Measurements from ENCODE around the gene TPT1.

TPT1 gene

GRCh38 chr13:45370922-45371406, 30.0 kb upstream of the TPT1 start:
- H3K4me3 ChIP-seq (ENCODE audit: low read length, poor library complexity, severe bottlenecking), result no peak overlapping the region
- H3K4me2 ChIP-seq (ENCODE audit: low read depth, low read length, poor library complexity, severe bottlenecking), result no peak overlapping the region

GRCh38 chr13:45369116-45369515, 28.1 kb upstream of the TPT1 start:
- TF ChIP-seq CTCF (conservative IDR thresholded peaks at IDR 0.05; ENCODE audit: low read length), result no peak
- no peak for TF ChIP-seq EZH2phosphoT487 (IDR thresholded peaks at IDR 0.05; ENCODE audit: borderline replicate concordance)
- Histone ChIP-seq H3K9me2 (replicated peaks; ENCODE audit: low read depth, low read length) (no peaks in the 10 kb centered on the region), H3K27me3 (ENCODE audit: insufficient read depth, low read length, poor library complexity, severe bottlenecking) (no peaks in the 10 kb centered on the region), H2AFZ (ENCODE audit: low read length) (no peak overlapping the region), H4K20me1 (ENCODE audit: insufficient read depth, low read length, poor library complexity, severe bottlenecking) (no peaks in the 10 kb centered on the region), H3F3A (ENCODE audit: low read depth) (no peaks in the 10 kb centered on the region), H3K4me2 (ENCODE audit: low read depth, low read length, poor library complexity, severe bottlenecking) (no peak overlapping the region), H3K9ac (ENCODE audit: low read depth, low read length, poor library complexity, severe bottlenecking) (no peak overlapping the region), H3K79me2 (ENCODE audit: insufficient read depth, low read length) (no peaks in the 10 kb centered on the region), H3K36me3 (ENCODE audit: insufficient read depth, low read length) (no peaks in the 10 kb centered on the region), H3K4me1 (ENCODE audit: insufficient read depth, low read length, poor library complexity, severe bottlenecking) (peaks cover 3% of the 10 kb centered on the region), H3K4me3 (ENCODE audit: low read length, poor library complexity, severe bottlenecking) (no peak overlapping the region), H3K9me3 (ENCODE audit: insufficient read depth, low read depth, low read length) (no peaks in the 10 kb centered on the region)

More at GRCh38 chr13:45370922-45371406, 30.0 kb upstream of the TPT1 start:
- Histone ChIP-seq H2AFZ (ENCODE audit: low read length) (no peak overlapping the region), H4K20me1 (ENCODE audit: insufficient read depth, low read length, poor library complexity, severe bottlenecking) (no peaks in the 10 kb centered on the region), H3F3A (ENCODE audit: low read depth) (no peaks in the 10 kb centered on the region), H3K79me2 (ENCODE audit: insufficient read depth, low read length) (no peaks in the 10 kb centered on the region), H3K9me2 (replicated peaks; ENCODE audit: low read depth, low read length) (no peaks in the 10 kb centered on the region), H3K9ac (ENCODE audit: low read depth, low read length, poor library complexity, severe bottlenecking) (no peak overlapping the region), H3K27me3 (ENCODE audit: insufficient read depth, low read length, poor library complexity, severe bottlenecking) (no peaks in the 10 kb centered on the region), H3K9me3 (ENCODE audit: insufficient read depth, low read depth, low read length) (no peaks in the 10 kb centered on the region), H3K4me1 (ENCODE audit: insufficient read depth, low read length, poor library complexity, severe bottlenecking) (peaks cover 3% of the 10 kb centered on the region), H3K36me3 (ENCODE audit: insufficient read depth, low read length) (no peaks in the 10 kb centered on the region)
- TF ChIP-seq EZH2phosphoT487 (IDR thresholded peaks at IDR 0.05; ENCODE audit: borderline replicate concordance), result no peak
- TF ChIP-seq CTCF (conservative IDR thresholded peaks at IDR 0.05; ENCODE audit: low read length), result peak; percentile 49

GRCh38 chr13:45368571-45368970, 27.6 kb upstream of the TPT1 start:
- H3K9me3 ChIP-seq (ENCODE audit: insufficient read depth, low read depth, low read length), result peaks cover 5% of the 10 kb centered on the region; the same call in 1 of the 2 replicates
- H3K9ac ChIP-seq (ENCODE audit: low read depth, low read length, poor library complexity, severe bottlenecking), result no peak overlapping the region
- no peak overlapping the region for H3K4me2 ChIP-seq (ENCODE audit: low read depth, low read length, poor library complexity, severe bottlenecking)
- no peaks in the 10 kb centered on the region for H3K27me3 ChIP-seq (ENCODE audit: insufficient read depth, low read length, poor library complexity, severe bottlenecking)
- H3K4me3 ChIP-seq (ENCODE audit: low read length, poor library complexity, severe bottlenecking), result no peak overlapping the region
- no peak for TF ChIP-seq CTCF (conservative IDR thresholded peaks at IDR 0.05; ENCODE audit: low read length)
- no peak for TF ChIP-seq EZH2phosphoT487 (IDR thresholded peaks at IDR 0.05; ENCODE audit: borderline replicate concordance)
- H4K20me1 ChIP-seq (ENCODE audit: insufficient read depth, low read length, poor library complexity, severe bottlenecking), result no peaks in the 10 kb centered on the region
- no peak overlapping the region for H2AFZ ChIP-seq (ENCODE audit: low read length)
- peaks cover 3% of the 10 kb centered on the region for H3K4me1 ChIP-seq (ENCODE audit: insufficient read depth, low read length, poor library complexity, severe bottlenecking)
- no peaks in the 10 kb centered on the region for H3K79me2 ChIP-seq (ENCODE audit: insufficient read depth, low read length)
- no peaks in the 10 kb centered on the region for H3K36me3 ChIP-seq (ENCODE audit: insufficient read depth, low read length)
- no peaks in the 10 kb centered on the region for H3K9me2 ChIP-seq (replicated peaks; ENCODE audit: low read depth, low read length)
- H3F3A ChIP-seq (ENCODE audit: low read depth), result no peaks in the 10 kb centered on the region

All from Loucy (cell line).